HG02884 (cell line): ENCODE measurements around the gene TRPM3.

Source experiments
- ATAC-seq: cut with Tn5 transposase; IDR thresholded peaks from one replicate; pipeline ENCODE4 v1.9.1; 2021; ENCODE audit warnings: mild to moderate bottlenecking, moderate library complexity; ENCODE audit not compliant: unreplicated experiment

TRPM3 gene

GRCh38 chr9:70499621-70500020, 621.8 kb downstream of the TRPM3 start:
- no peak for ATAC-seq

- no peak for ATAC-seq
These were observed 622.6 kb downstream of the TRPM3 start for GRCh38 chr9:70498866-70499265.

GRCh38 chr9:70496244-70496643, 625.2 kb downstream of the TRPM3 start:
- no peak for ATAC-seq

- ATAC-seq, result no peak
These were observed 625.9 kb downstream of the TRPM3 start for GRCh38 chr9:70495514-70495913.

- no peak for ATAC-seq
These were observed 627.2 kb downstream of the TRPM3 start for GRCh38 chr9:70494221-70494620.

- ATAC-seq, result no peak
These were observed 628.4 kb downstream of the TRPM3 start for GRCh38 chr9:70493029-70493428.

DNA sequence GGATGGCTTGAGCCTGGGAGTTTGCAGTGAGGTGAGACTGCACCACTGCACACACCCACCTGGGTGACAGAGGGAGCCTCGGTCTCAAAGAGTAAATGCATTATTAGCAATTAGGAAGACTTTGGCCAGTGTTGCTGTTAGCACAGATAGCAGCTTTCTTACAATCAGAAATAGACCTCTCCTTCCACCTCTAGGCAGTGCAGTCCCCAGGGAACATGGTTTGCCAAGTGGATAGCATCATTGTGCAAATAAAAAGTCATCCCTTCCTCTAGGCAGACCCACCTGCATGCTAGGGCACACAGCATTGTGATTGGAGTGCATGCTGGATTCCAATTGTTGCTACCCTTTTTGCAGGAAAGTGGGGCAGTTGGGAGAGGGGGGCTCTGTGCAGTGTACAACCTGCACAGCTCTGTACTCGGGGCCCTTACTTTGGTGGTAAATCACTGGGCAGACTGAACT, 629.1 kb downstream of the TRPM3 start:
- no peak for ATAC-seq

GRCh38 chr9:70491426-70492318, 629.7 kb downstream of the TRPM3 start:
- no peak for ATAC-seq

- no peak for ATAC-seq
These were observed 630.9 kb downstream of the TRPM3 start for GRCh38 chr9:70490478-70490877.

- no peak for ATAC-seq
These were observed 632.7 kb downstream of the TRPM3 start for GRCh38 chr9:70488793-70489105.

GRCh38 chr9:70488098-70488792, 633.2 kb downstream of the TRPM3 start:
- no peak for ATAC-seq

DNA sequence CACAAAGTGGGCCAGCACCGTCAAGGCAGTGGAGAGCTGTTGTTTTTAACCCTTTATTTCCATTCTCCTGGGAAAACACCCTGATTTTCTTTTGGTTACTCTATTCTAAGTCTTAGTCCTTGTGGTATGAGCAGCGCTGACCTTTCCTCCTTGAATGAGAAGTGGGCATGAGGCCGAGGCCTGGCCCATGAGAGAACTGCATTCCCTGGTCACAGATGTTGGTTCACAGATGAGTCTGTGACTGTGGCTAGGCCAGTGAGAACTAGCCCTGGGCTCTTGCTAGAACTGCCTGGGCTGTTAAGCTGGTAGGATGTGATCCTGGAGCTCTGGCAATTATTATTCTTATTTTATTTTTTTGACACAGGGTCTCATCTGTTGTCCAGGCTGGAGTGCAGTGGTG, 635.3 kb downstream of the TRPM3 start:
- no peak for ATAC-seq

GRCh38 chr9:70485273-70485858, 636.1 kb downstream of the TRPM3 start:
- no peak for ATAC-seq

DNA sequence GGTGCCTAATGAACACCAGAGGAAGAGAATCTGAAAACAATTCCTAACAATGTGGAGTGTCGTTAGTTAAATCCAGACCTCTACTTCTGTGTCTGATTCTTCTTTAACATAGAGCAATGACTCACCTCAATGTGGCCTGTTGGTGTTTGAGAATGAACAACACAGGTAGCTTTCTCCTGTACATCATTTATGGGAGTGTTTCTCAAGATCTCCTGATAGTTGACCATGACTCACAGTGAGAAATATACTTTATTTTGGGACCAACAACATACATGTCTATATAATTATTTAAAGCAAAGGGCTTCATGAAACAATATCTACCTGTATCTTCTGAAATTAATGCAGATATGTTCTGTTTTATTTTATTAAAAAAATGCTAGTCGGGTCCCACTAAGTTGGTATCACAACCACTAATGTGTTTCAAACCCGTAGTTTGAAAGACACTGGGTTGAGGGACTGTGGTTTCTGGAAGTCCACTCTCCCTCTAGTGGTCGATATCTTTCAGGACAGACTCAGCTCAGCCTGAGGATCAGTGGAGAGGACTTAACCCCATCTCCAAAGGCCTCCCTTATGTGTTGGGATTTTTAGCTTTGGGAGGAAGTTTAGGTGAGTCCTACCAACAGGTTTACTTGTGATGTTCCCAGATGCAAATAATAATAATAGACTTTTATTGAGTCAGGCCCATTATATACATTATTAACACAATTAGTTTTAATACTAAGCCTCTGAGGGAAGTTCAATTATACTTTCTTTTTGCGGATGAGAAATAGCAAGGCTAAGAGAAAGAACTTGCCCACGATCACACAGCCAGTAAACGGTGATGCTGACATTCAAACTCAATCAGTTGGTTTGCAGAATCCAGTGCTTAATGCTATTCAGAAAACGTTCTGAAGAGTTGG, 636.9 kb downstream of the TRPM3 start:
- peak; percentile 90 for ATAC-seq

DNA sequence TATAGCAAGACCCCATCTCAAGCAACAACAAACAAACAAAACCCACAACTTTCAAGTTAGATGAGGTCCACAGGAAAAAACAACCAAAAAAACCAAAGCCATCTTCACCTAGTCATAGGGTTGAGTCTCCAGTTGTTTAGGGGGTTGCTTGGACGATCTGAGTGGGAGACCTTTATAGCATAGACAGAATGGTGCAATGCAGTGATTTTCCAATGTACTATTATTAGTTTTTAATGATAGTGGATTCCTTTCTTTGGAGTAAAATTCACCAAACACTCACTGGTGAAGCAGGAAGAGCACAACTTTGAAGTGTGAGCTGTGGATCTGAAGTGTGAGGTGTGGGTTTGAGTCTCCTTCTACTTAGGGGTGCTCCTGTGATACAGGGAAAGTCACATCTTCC, 640.0 kb downstream of the TRPM3 start:
- ATAC-seq, result no peak

GRCh38 chr9:70480405-70480980, 640.9 kb downstream of the TRPM3 start:
- ATAC-seq, result no peak

- ATAC-seq, result no peak
These were observed 641.5 kb downstream of the TRPM3 start for GRCh38 chr9:70479880-70480291.
